ENCODE measurements around the gene KRTAP20-3.

Gene KRTAP20-3

DNA sequence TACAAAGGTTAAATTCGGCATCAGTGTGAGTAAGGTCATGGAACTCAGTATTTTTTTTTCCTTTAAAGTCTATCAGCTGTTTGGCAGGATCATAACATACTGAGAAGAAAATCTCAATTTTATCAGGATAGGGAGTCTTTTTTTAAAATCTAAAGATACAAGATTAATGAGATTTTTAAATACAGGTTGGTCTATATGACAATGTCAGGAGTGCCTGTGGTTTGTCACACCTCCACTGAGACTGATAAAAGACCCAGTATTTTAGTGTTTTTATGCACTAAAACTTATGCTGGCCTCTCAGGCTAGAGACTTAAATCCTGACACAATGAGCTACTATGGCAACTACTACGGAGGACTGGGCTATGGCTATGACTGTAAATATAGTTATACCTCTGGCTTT, at the start of gene KRTAP20-3:
Gene KRTAP20-3 (plus strand): TSS at position 301 of the 400 bp plus-strand sequence.
- DNase-seq (ENCODE audit: low read depth) = no peak

DNA sequence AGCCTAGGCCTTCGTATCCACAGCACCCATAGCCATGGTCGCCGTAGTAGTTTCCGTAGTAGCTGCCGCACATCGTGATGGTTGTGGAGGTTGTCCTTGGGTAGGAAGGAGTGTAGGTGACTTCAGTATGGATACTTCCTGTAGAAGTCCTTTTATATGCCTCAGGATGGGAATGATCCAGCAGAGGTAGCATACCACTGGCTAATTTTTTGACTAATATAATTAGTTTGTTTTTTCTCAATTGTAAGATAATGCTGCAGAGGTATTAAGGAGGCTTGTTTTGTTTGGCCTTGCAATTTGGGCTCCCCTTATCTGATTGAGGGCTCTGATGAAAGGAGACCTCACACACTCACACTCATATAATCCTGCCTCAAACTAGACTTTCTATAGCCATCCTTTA, 43.9 kb upstream of the KRTAP20-3 start, which contains the start of gene KRTAP6-2:
Gene KRTAP6-2 (minus strand): TSS at position 101 of the 400 bp plus-strand sequence. CDS start 28 bp downstream, at position 73.
- no peak for DNase-seq (ENCODE audit: low read depth)

DNA sequence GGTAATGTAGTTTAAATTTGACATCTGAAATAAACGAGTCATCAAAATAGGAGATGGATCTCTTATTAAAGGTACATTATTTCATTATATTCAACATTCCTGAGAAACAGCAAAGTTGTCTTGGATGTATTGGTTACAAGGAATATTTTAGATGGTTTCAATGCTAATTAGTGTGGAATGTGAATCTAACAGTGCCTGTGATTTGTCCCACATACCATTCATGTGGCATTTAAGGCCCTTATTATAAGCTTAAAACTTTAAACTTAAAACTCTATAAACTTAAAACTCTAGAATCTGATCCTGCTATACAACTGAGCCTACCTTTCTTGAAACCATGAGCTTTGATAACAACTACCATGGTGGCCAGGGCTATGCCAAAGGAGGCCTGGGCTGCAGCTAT, 41.9 kb upstream of the KRTAP20-3 start, which contains the start of gene KRTAP22-1:
Gene KRTAP22-1 (plus strand): TSS at position 301 of the 400 bp plus-strand sequence.
- DNase-seq (ENCODE audit: low read depth) = no peak

DNA sequence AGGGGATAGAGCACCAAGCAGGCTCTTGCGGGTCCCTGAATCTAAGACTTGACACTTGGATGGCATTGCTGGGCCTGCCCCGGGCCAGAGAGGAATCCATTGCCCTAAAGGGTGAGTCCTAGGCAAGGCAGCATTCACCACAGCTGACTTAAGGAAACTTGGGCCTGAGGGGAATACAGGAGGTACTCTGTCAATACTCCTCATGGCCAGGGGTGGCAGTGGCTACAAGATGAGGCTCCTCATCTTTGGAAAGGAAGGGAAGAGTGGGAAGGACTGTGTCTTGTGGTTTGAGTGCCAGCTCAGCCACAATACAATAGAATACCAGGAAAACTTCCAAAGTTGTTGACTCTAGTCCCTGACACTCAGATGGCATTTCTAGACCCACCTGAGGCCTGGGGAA, 36.7 kb upstream of the KRTAP20-3 start:
- no peak for DNase-seq (ENCODE audit: low read depth)

- no peak for DNase-seq (ENCODE audit: low read depth)
Measured at GRCh38 chr21:30612132-30612531, 30.5 kb upstream of the KRTAP20-3 start.

DNA sequence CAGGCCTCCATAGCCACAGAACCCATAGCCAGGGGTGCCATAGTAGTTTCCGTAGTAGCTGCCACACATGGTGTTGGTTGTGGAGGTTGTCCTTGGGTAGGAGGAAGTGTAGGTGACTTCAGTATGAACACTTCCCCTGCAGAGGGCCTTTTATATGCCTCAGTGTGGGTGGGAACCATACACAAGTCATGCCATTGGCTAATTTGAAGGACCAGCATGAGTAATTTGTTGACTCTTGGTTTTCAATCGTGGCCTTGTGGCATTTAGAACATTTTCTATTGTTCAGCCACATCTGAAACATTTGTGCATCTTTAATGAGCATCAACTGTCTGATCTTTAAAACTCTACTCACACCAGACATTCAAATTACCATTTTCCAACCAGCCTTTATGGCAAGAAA, 28.8 kb upstream of the KRTAP20-3 start, which contains the start of gene KRTAP6-1:
Gene KRTAP6-1 (minus strand): TSS at position 95 of the 400 bp plus-strand sequence. CDS start 26 bp downstream, at position 69.
- no peak for DNase-seq (ENCODE audit: low read depth)

DNA sequence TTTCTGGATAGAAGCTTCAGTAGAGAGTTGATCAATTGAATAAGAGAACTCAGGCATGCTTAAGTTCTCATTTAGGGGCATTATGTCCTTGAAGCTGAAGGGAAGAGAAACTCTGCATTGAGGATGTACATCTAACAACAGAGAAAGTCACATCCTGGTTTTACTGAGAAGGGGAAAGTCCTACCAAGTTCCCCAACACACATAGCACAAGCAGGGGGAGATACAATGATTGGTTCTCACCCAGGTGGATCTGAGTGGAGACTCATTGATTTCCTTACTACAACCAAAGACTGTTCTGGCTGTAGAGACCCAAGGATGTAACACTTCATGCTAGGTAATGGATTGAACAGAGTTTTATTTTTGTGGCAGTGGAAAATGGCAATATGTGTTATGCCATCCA, 27.5 kb upstream of the KRTAP20-3 start:
- DNase-seq (ENCODE audit: low read depth) = no peak

- DNase-seq (ENCODE audit: low read depth) = no peak
Measured at GRCh38 chr21:30616125-30616524, 26.5 kb upstream of the KRTAP20-3 start, which contains the start of gene KRTAP20-1. TSS of gene KRTAP20-1 (plus strand) at chr21:30616425. CDS start at chr21:30616455, 30 bp downstream.

GRCh38 chr21:30620080-30620479, 22.6 kb upstream of the KRTAP20-3 start:
- DNase-seq (ENCODE audit: low read depth) = no peak

- DNase-seq (ENCODE audit: low read depth) = no peak
Measured at GRCh38 chr21:30620522-30620921, 22.1 kb upstream of the KRTAP20-3 start, which contains the start of gene KRTAP20-4. TSS of gene KRTAP20-4 (plus strand) at chr21:30620627.

- DNase-seq (ENCODE audit: low read depth) = no peak
Measured at GRCh38 chr21:30623362-30623761, 19.3 kb upstream of the KRTAP20-3 start.

- no peak for DNase-seq (ENCODE audit: low read depth)
Measured at GRCh38 chr21:30625449-30626165, 17.1 kb upstream of the KRTAP20-3 start.

DNA sequence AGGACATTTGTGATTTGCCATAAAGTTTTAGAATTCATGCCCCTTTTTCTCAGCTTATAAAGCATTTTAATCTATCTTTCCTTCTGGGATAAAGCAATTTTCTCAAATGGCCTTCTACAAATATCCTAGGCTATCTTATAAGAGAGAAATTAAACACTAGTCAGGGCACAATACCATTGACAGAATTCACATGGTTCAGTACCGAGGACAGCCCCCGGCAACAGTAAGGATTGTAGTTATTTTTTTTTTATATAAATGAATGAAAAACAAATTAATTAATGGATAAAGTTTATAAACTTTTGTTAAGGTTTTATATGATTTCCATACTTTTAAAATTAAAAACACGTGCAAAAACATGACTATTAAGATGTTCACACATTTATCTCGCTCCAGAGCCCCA, 14.6 kb upstream of the KRTAP20-3 start:
- no peak for DNase-seq (ENCODE audit: low read depth)

DNA sequence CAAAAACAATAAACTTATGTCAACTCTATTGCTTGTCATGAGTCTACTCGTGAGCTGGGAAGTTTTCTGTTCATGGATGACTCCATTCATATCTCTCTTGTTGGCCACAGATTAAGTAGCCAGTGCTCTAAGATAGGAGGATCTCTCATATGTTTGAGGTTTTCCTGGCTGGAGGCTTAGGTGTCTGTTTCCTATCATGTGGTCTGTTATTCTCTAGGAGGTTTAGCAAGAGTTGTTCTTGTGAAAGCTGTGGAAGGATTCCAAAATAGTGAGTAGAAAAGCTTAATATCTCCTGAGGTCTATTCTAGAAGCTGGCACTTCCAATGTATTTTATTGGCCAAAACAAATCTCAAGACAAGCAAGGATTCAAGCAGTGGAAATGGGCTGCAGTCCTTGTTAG, 13.5 kb upstream of the KRTAP20-3 start:
- no peak for DNase-seq (ENCODE audit: low read depth)

GRCh38 chr21:30634906-30635305, 7.8 kb upstream of the KRTAP20-3 start, which contains the start of gene KRTAP20-2:
TSS of gene KRTAP20-2 (plus strand) at chr21:30635206. CDS start at chr21:30635264, 58 bp downstream.
- no peak for DNase-seq (ENCODE audit: low read depth)

DNA sequence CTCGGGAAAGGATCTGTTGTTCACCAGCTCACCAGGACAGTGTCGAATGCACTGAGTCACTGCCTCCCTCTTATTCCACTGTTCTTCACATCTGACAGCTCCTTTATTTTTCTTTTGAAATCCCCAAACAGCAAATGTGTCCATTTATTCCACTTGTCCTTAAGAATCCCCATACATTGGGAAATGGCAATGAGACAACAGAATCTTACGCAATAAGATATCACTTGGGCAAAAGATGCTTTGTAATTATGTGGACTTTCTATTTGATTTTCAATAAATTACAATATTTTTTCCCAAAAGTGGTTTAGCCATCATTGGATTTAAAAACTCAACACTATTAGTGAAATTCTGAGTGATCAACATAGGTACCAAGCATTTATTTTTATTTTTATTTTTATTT, 4.0 kb upstream of the KRTAP20-3 start:
- no peak for DNase-seq (ENCODE audit: low read depth)

DNA sequence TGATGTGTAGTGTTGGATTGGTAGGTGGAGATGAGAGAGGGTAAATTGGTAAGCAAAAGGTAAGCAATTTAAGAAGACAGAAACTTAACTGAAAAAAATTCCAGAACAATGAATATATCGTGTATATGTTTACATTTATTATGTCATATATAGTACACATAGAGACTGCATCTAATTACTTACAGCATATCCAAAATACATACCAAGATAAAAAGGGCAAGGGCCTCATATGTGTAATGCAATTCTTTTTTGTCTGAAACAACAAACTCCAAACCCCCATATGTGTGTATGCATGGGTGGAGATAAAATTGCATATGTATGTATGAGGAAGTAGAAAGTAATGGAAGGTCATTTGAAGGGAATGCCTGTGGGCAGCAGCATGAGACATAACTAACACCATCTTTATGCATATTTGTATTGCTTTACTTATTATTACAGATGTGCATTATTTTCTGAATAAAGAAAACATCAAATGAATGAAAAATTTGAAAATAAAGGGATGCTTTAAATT, 4.3 kb downstream of the KRTAP20-3 start:
- DNase-seq (ENCODE audit: low read depth) = no peak

DNA sequence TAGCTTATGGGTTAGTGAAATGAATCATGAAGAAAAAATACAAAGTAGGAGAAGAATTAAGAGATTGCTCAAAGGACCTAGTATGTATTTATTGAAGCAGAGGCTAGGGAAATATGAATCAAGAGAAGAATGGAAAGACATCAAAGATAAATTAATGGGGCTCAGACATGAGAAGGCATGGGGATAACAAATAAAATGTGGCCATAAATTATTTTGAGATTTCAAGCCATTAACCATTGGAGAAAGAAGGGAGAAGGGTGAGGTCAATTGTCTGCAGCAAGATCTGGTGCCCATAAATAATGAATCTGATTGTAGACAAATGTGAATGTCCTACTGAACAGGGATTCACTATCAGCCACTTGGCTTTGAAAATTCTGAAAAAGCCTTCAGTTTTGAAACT, 10.2 kb downstream of the KRTAP20-3 start:
- no peak for DNase-seq (ENCODE audit: low read depth)

DNA sequence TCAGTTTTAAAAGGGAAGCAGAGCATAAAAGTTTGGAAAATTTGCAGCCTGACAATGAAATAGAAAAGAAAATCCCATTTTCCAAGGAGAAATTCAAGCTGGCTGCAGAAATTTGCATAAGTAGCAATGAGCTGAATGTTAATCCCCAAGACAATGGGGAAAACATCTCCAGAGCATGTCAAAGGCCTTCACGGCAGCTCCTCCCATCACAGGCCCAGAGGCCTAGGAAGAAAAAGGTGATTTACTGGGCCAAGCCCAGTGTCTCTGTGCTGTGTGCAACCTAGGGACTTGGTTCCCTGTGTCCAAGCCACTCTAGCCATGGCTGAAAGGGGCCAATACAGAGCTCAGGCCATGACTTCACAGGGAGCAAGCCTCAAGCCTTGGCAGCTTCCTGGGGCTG, 26.1 kb downstream of the KRTAP20-3 start:
- no peak for DNase-seq (ENCODE audit: low read depth)

DNA sequence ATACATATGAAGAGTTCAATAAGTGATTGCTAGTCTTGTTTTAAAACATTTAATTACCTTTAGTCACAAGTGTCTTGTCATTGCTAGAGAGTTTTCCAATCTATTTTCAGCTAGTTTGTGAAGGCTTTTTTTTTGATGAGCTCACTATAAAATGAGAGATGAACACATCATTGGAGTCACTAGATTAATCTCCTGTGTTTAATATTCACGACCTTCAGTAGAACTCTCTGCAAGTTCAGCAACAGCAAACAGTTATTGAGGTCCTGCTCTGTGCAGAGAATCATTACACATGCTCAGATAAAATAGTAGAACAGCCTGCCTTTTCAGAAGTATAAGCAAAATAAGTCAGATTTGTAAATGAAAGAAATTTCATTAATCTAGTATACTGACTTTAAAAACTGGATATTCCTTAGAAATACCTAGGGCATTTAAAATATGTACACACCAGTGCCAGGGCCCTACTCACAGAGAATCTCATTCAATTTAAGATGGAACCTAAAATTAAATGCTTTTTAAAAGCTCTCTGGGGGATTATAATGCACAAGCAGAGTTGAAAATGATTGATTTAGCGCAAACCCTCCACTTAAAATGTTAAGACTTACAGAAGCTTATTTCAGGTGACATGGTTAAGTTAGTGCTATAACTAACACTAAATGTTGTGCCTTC, 30.5 kb downstream of the KRTAP20-3 start:
- no peak for DNase-seq (ENCODE audit: low read depth)

DNA sequence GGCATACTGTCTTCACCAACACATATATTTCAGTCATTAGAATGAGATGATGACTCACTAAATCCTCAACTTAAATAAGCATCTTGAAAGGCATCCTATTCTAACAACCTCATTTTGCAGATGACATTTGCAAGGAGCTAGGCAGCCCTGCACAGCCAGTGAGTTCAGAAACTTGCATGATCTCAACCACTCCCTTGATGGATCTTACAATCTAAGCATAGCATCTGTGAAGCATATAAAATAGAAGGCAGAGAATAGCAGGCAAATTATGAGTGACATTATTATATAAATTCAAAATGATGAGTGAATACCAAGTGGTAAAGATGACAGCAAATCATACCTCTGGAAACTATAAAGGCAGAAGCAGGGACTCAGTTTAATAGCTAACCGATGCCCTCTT, 31.6 kb downstream of the KRTAP20-3 start:
- DNase-seq (ENCODE audit: low read depth) = no peak

DNA sequence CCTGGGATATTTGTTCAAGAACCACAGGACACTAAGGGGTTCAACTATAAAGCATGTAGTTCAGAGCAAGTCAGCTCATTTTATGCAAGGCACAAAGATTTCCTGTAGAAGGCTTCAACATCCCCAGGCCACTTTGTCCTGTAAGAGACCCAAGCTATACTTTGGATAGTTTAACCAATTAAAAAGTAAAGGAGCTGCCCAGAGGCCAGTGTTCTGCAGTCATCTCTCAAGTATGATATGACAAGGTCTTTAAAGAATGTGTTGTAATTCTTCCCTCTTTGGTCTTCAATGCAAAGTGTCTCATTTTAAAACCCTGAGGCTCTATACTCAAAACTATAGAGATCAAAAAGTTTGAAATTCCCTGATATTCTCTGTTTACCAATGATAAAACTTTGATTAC, 34.1 kb downstream of the KRTAP20-3 start:
- DNase-seq (ENCODE audit: low read depth) = no peak

- DNase-seq (ENCODE audit: low read depth) = no peak
Measured at GRCh38 chr21:30680586-30680985, 37.9 kb downstream of the KRTAP20-3 start.
